BJ (cell line): ENCODE results near the gene METTL8. TPM values are rescaled to one million over a fixed set of nuclear protein-coding genes. Genes with fewer than 3 reads are reported as not detected.
A peak's percentile ranks its signal among the peaks of the same experiment; 100 is the strongest.

ENCODE experiments used
- CTCF ChIA-PET: fragments of 350-600 bp; formaldehyde crosslinking; extraction: SDS; loops from one replicate; lab custom pipeline; 2021; ENCODE audit warnings: antibody characterized with exemption, inconsistent platforms; lab: Yijun Ruan, JAX
- POLR2A ChIA-PET: fragments of 300-600 bp; sonication (Branson Sonifier 250); formaldehyde crosslinking; extraction: SDS; loops from one replicate; lab custom pipeline; 2021; ENCODE audit warnings: antibody characterized with exemption; lab: Charles Lee
- DNase-seq: peaks from one replicate; pipeline ENCODE4 v3.0.0-alpha.2; 2011; ENCODE audit warnings: low read depth
- H3K27me3 ChIP-seq: 2 replicates; pipeline ENCODE4 v1.6.0; 2011; ENCODE audit warnings: low read length; ENCODE audit not compliant: control insufficient read depth, insufficient read depth
- H3K36me3 ChIP-seq: 2 replicates; pipeline ENCODE4 v1.5.1; 2011; ENCODE audit warnings: low read length; ENCODE audit not compliant: control insufficient read depth, insufficient read depth
- H3K4me3 ChIP-seq: 2 replicates; pipeline ENCODE4 v1.5.1; 2011; ENCODE audit warnings: low read depth, mild to moderate bottlenecking, control low read depth, low read length
- CTCF ChIP-seq: IDR thresholded peaks from 2 replicates; pipeline ENCODE4 v1.5.1; 2011; ENCODE audit warnings: low read depth, mild to moderate bottlenecking, control low read depth, inconsistent platforms, low read length, moderate library complexity; ENCODE audit not compliant: insufficient read depth
- polyA plus RNA-seq: library from polyadenylated mRNA; depleted of rRNA; stranded (reverse); fragments of >200 nt; gene quantifications from 2 replicates; pipeline ENCODE4 v1.2.3, GENCODE V29; 2011

The METTL8 gene
- polyA plus RNA-seq, 1 experiment: 5.4 TPM

- Histone ChIP-seq H3K36me3 (no peaks in the 10 kb centered on the region), H3K27me3 (no peaks in the 10 kb centered on the region), H3K4me3 (no peak overlapping the region)
- DNase-seq: no peak
- no peak for TF ChIP-seq CTCF
- ChIA-PET CTCF (interaction anchor here (0.5 kb wide), 1 partner anchor 38 kb away, joined by 3 read pairs; no protein-coding TSS in a partner anchor), POLR2A (no interaction called here)
Observed at GRCh38 chr2:171279983-171280790, 153.6 kb downstream of the METTL8 start.

GRCh38 chr2:171274757-171275156 is 159.0 kb downstream of the METTL8 start:
- no peaks in the 10 kb centered on the region for H3K36me3 ChIP-seq
- CTCF ChIA-PET: interaction anchor here (2.1 kb wide), 1 partner anchor 9 kb away, joined by 7 read pairs; no protein-coding TSS in a partner anchor
- TF ChIP-seq CTCF: no peak
- POLR2A ChIA-PET: no interaction called here
- no peak overlapping the region for H3K4me3 ChIP-seq
- H3K27me3 ChIP-seq: no peaks in the 10 kb centered on the region
- no peak for DNase-seq

GRCh38 chr2:171271971-171272436 is 161.8 kb downstream of the METTL8 start:
- H3K4me3 ChIP-seq: no peak overlapping the region
- H3K36me3 ChIP-seq: no peaks in the 10 kb centered on the region
- no peaks in the 10 kb centered on the region for H3K27me3 ChIP-seq
- peak; percentile 84 for DNase-seq
- no peak for TF ChIP-seq CTCF
- POLR2A ChIA-PET: no interaction called here
- CTCF ChIA-PET: interaction anchor here (0.7 to 2.0 kb wide), 4 partner anchors 10 to 298 kb away, joined by 3 to 5 read pairs (median 4); no protein-coding TSS in a partner anchor

GRCh38 chr2:171271386-171271785 is 162.4 kb downstream of the METTL8 start:
- H3K27me3 ChIP-seq: no peaks in the 10 kb centered on the region
- H3K36me3 ChIP-seq: no peaks in the 10 kb centered on the region
- ChIA-PET CTCF (interaction anchor here (0.7 to 1.5 kb wide), 4 partner anchors 11 to 297 kb away, joined by 3 to 4 read pairs (median 3); no protein-coding TSS in a partner anchor), POLR2A (no interaction called here)
- no peak overlapping the region for H3K4me3 ChIP-seq
- TF ChIP-seq CTCF: no peak
- no peak for DNase-seq

GRCh38 chr2:171267855-171268629 is 165.7 kb downstream of the METTL8 start:
- CTCF ChIA-PET: interaction anchor here (0.6 kb wide), 1 partner anchor 206 kb away, joined by 4 read pairs; no protein-coding TSS in a partner anchor
- TF ChIP-seq CTCF: no peak
- no peaks in the 10 kb centered on the region for H3K36me3 ChIP-seq
- no peak for DNase-seq
- no peak overlapping the region for H3K4me3 ChIP-seq
- POLR2A ChIA-PET: no interaction called here
- no peaks in the 10 kb centered on the region for H3K27me3 ChIP-seq
